G401 (cell line): ENCODE results near the gene MDM1. TPM values are rescaled to one million over a fixed set of nuclear protein-coding genes. Genes with fewer than 3 reads are reported as not detected.

Source experiments
- DNase-seq: peaks from one replicate; pipeline ENCODE4 v3.0.0-alpha.2; 2015; ENCODE audit warnings: low spot score
- in situ Hi-C: cut with HindIII; loops from 2 replicates; pipeline ENCODE4 v1.10.0; 2016; ENCODE audit warnings: low sequenced_read_pairs, mixed read lengths
- total RNA-seq: library from RNA; depleted of rRNA; stranded (reverse); fragments of >200 nt; shearing (Covaris generic); gene quantifications from 2 replicates; pipeline ENCODE4 v1.2.3, GENCODE V29; 2014; rRNA removed

The MDM1 gene
- total RNA-seq, 1 experiment from 2014 or later = 12.8 TPM

DNA sequence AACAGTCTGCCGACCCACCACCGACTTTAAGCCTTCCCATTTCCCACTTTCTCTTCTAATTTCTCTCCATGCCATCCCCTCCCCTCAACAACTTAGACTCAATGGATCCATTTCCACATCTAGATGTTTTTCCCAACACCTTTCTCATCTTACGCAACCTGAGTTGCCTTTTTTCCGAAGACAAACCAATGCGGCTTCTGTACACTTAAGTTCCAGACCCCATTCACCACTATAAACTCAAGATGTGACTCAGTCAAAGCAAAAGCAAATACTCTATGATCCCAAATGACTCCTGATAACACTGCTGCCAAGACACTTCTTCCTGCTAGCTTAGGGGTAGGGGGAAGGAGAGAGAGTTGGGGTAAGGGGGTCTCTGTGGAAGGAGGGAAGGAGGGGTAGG is 80.1 kb downstream of the MDM1 start:
- in situ Hi-C loops = no loop called here

DNA sequence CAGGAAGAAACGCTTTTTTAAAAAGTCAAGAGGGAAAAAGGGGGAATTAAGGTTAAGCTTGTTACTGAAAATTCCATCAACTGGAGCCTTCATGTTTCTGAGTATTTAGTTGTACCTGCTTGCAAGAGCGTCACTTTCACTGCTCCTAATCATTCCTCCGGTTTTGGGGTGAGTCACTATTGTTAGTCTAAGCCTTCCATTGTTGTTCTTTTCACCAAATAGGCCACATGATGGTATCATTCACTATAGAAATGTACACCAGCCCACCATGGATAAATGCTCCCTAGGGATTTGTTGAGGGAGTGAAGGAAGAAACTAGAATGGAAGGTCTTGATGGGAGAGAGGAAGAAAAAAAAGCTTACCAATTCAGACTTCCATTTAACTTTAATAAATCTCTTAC is 81.7 kb downstream of the MDM1 start:
- no peak for DNase-seq
- in situ Hi-C loops = no loop called here

More for the DNA sequence above, 80.1 kb downstream of the MDM1 start:
- no peak for DNase-seq

DNA sequence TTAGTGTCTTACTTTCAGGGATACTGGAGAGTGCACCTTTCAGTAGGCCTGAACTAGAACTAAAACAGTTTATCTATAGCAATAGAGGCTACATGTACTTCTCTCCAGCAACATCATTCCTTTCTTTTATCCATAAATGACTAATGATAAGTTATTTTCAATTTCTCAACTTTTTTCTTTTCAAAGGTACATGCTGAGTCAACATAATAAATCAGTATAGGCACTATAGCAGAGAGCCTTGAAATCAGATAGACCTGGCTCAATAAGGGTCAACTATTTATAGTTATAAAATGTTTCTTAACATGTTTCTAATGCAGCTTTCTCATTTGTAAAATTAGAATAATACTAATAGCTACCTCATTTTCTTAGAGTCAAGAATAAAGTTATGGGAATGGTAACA is 84.4 kb downstream of the MDM1 start:
- no peak for DNase-seq
- in situ Hi-C loops = no loop called here

- no peak for DNase-seq
- in situ Hi-C loops = no loop called here
Observed at GRCh38 chr12:68246350-68246749, 85.8 kb downstream of the MDM1 start.

DNA sequence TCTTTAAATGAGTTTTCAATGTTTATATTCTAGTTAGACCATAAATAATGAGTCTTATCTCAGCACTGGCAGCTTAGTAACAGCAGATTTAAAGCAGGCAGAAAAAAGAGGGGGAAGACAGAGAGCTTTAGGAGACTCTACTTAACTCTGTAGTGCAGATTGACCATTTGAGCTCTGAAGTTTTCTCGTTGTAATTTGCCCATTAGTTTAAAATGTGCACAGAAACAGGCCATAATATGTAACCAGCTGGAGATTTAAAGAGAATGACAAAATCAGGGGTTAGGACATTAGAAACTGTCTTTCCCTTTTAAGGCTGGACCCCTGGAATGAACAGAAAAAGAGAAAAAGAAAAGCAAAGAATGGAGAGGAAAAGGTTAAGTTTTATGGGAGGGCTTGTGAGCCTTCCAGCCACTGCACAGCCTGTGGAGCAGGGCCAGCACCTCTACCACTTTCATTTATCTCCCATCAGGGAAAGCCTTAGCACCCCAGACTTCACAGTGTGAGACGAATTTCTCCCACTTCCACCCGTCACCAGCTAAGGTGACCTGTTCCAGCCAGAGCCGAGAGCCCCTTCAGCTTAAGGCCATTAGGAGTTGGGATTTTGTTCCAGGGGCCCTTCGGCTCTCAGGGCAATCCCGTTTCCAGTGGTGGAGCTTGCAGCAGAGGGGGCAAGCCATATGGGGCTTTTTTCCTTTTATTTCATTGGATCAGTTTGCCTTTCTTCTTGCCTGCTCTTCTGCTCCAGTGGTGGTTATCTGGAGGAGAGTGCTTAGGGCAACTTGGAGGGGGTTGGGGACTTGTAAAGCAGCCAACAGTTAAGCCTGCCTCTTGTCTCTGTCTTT is 86.8 kb downstream of the MDM1 start:
- no peak for DNase-seq
- in situ Hi-C loops = no loop called here

Other genes starting within 250 kb of the MDM1 start
- not detected in 2 replicates for gene IFNG, start 172.6 kb downstream of the MDM1 start, total RNA-seq
- gene IL26, start 106.6 kb downstream of the MDM1 start, total RNA-seq = not detected in 2 replicates
- not detected in 2 replicates for gene IL22, start 78.8 kb downstream of the MDM1 start, total RNA-seq